ENCODE data around the gene ACACB.

ACACB gene

GRCh38 chr12:109115758-109116610, at the start of gene ACACB:
Gene ACACB (plus strand): TSS chr12:109116587. CDS start chr12:109139406, 22,819 bp downstream.
- H3K9ac ChIP-seq (ENCODE audit: low read depth, low read length), result no peak within 1 kb of the TSS
- no peak within 1 kb of the TSS for H3K27ac ChIP-seq (ENCODE audit: low read length)
- no peaks in the 10 kb centered on the region for H3K9me3 ChIP-seq (ENCODE audit: insufficient read depth, low read depth, low read length)
- H3K4me1 ChIP-seq (ENCODE audit: insufficient read depth, low read length), result peaks cover 7% of the 10 kb centered on the region; the same call in 1 of the 2 replicates
- no peak within 1 kb of the TSS for H3K4me3 ChIP-seq (ENCODE audit: low read length)
- H3K36me3 ChIP-seq (ENCODE audit: insufficient read depth, low read depth, low read length), result no peaks in the 10 kb centered on the region
- H3K27me3 ChIP-seq (ENCODE audit: insufficient read depth, low read length), result no peaks in the 10 kb centered on the region

GRCh38 chr12:109069307-109070271, 46.8 kb upstream of the ACACB start:
- peak overlapping the region; percentile 52; the same call in 1 of the 2 replicates for H3K4me3 ChIP-seq (ENCODE audit: low read length)
- no peaks in the 10 kb centered on the region for H3K9me3 ChIP-seq (ENCODE audit: insufficient read depth, low read depth, low read length)
- H3K9ac ChIP-seq (ENCODE audit: low read depth, low read length), result peak overlapping the region; percentile 66; the same call in 1 of the 2 replicates
- H3K4me1 ChIP-seq (ENCODE audit: insufficient read depth, low read length), result peaks cover 12% of the 10 kb centered on the region; the same call in 1 of the 2 replicates
- peaks cover 11% of the 10 kb centered on the region for H3K36me3 ChIP-seq (ENCODE audit: insufficient read depth, low read depth, low read length)
- H3K27me3 ChIP-seq (ENCODE audit: insufficient read depth, low read length), result no peaks in the 10 kb centered on the region
- H3K27ac ChIP-seq (ENCODE audit: low read length), result peak overlapping the region; percentile 56

- no peaks in the 10 kb centered on the region for H3K9me3 ChIP-seq (ENCODE audit: insufficient read depth, low read depth, low read length)
- no peak overlapping the region for H3K4me3 ChIP-seq (ENCODE audit: low read length)
- no peak overlapping the region for H3K27ac ChIP-seq (ENCODE audit: low read length)
- no peaks in the 10 kb centered on the region for H3K27me3 ChIP-seq (ENCODE audit: insufficient read depth, low read length)
- peaks cover 11% of the 10 kb centered on the region for H3K36me3 ChIP-seq (ENCODE audit: insufficient read depth, low read depth, low read length)
- peaks cover 5% of the 10 kb centered on the region; the same call in 1 of the 2 replicates for H3K4me1 ChIP-seq (ENCODE audit: insufficient read depth, low read length)
- no peak overlapping the region for H3K9ac ChIP-seq (ENCODE audit: low read depth, low read length)
Observed at GRCh38 chr12:109074866-109075265, 41.5 kb upstream of the ACACB start.

GRCh38 chr12:109082751-109083150, 33.6 kb upstream of the ACACB start:
- H3K27me3 ChIP-seq (ENCODE audit: insufficient read depth, low read length), result no peaks in the 10 kb centered on the region
- no peak overlapping the region for H3K9ac ChIP-seq (ENCODE audit: low read depth, low read length)
- no peak overlapping the region for H3K27ac ChIP-seq (ENCODE audit: low read length)
- no peak overlapping the region for H3K4me3 ChIP-seq (ENCODE audit: low read length)
- H3K36me3 ChIP-seq (ENCODE audit: insufficient read depth, low read depth, low read length), result peaks cover 23% of the 10 kb centered on the region
- H3K9me3 ChIP-seq (ENCODE audit: insufficient read depth, low read depth, low read length), result no peaks in the 10 kb centered on the region
- H3K4me1 ChIP-seq (ENCODE audit: insufficient read depth, low read length), result no peaks in the 10 kb centered on the region

- no peaks in the 10 kb centered on the region for H3K4me1 ChIP-seq (ENCODE audit: insufficient read depth, low read length)
- peaks cover 39% of the 10 kb centered on the region for H3K36me3 ChIP-seq (ENCODE audit: insufficient read depth, low read depth, low read length)
- no peak overlapping the region for H3K27ac ChIP-seq (ENCODE audit: low read length)
- no peaks in the 10 kb centered on the region for H3K9me3 ChIP-seq (ENCODE audit: insufficient read depth, low read depth, low read length)
- H3K4me3 ChIP-seq (ENCODE audit: low read length), result no peak overlapping the region
- no peak overlapping the region for H3K9ac ChIP-seq (ENCODE audit: low read depth, low read length)
- H3K27me3 ChIP-seq (ENCODE audit: insufficient read depth, low read length), result no peaks in the 10 kb centered on the region
Observed at GRCh38 chr12:109084425-109084824, 32.0 kb upstream of the ACACB start.

- H3K9me3 ChIP-seq (ENCODE audit: insufficient read depth, low read depth, low read length), result no peaks in the 10 kb centered on the region
- no peak overlapping the region for H3K4me3 ChIP-seq (ENCODE audit: low read length)
- H3K27ac ChIP-seq (ENCODE audit: low read length), result no peak overlapping the region
- no peaks in the 10 kb centered on the region for H3K27me3 ChIP-seq (ENCODE audit: insufficient read depth, low read length)
- H3K4me1 ChIP-seq (ENCODE audit: insufficient read depth, low read length), result no peaks in the 10 kb centered on the region
- H3K36me3 ChIP-seq (ENCODE audit: insufficient read depth, low read depth, low read length), result peaks cover 51% of the 10 kb centered on the region
- no peak overlapping the region for H3K9ac ChIP-seq (ENCODE audit: low read depth, low read length)
Observed at GRCh38 chr12:109085590-109085989, 30.8 kb upstream of the ACACB start.

GRCh38 chr12:109087250-109087649, 29.1 kb upstream of the ACACB start:
- no peak overlapping the region for H3K27ac ChIP-seq (ENCODE audit: low read length)
- H3K9me3 ChIP-seq (ENCODE audit: insufficient read depth, low read depth, low read length), result no peaks in the 10 kb centered on the region
- no peaks in the 10 kb centered on the region for H3K4me1 ChIP-seq (ENCODE audit: insufficient read depth, low read length)
- H3K4me3 ChIP-seq (ENCODE audit: low read length), result no peak overlapping the region
- H3K27me3 ChIP-seq (ENCODE audit: insufficient read depth, low read length), result no peaks in the 10 kb centered on the region
- no peak overlapping the region for H3K9ac ChIP-seq (ENCODE audit: low read depth, low read length)
- peaks cover 53% of the 10 kb centered on the region for H3K36me3 ChIP-seq (ENCODE audit: insufficient read depth, low read depth, low read length)

GRCh38 chr12:109088818-109089217, 27.6 kb upstream of the ACACB start:
- Histone ChIP-seq H3K4me1 (ENCODE audit: insufficient read depth, low read length) (peaks cover 3% of the 10 kb centered on the region; the same call in 1 of the 2 replicates), H3K36me3 (ENCODE audit: insufficient read depth, low read depth, low read length) (peaks cover 53% of the 10 kb centered on the region), H3K9me3 (ENCODE audit: insufficient read depth, low read depth, low read length) (no peaks in the 10 kb centered on the region), H3K9ac (ENCODE audit: low read depth, low read length) (no peak overlapping the region), H3K27ac (ENCODE audit: low read length) (no peak overlapping the region), H3K27me3 (ENCODE audit: insufficient read depth, low read length) (peaks cover 8% of the 10 kb centered on the region; the same call in 1 of the 2 replicates), H3K4me3 (ENCODE audit: low read length) (no peak overlapping the region)

- no peaks in the 10 kb centered on the region for H3K9me3 ChIP-seq (ENCODE audit: insufficient read depth, low read depth, low read length)
- no peak overlapping the region for H3K4me3 ChIP-seq (ENCODE audit: low read length)
- peaks cover 3% of the 10 kb centered on the region; the same call in 1 of the 2 replicates for H3K4me1 ChIP-seq (ENCODE audit: insufficient read depth, low read length)
- H3K36me3 ChIP-seq (ENCODE audit: insufficient read depth, low read depth, low read length), result peaks cover 53% of the 10 kb centered on the region
- peaks cover 8% of the 10 kb centered on the region; the same call in 1 of the 2 replicates for H3K27me3 ChIP-seq (ENCODE audit: insufficient read depth, low read length)
- no peak overlapping the region for H3K9ac ChIP-seq (ENCODE audit: low read depth, low read length)
- no peak overlapping the region for H3K27ac ChIP-seq (ENCODE audit: low read length)
Observed at GRCh38 chr12:109089683-109090082, 26.7 kb upstream of the ACACB start.

- Histone ChIP-seq H3K9ac (ENCODE audit: low read depth, low read length) (peak overlapping the region; percentile 69; the same call in 1 of the 2 replicates), H3K27me3 (ENCODE audit: insufficient read depth, low read length) (peaks cover 8% of the 10 kb centered on the region; the same call in 1 of the 2 replicates), H3K36me3 (ENCODE audit: insufficient read depth, low read depth, low read length) (peaks cover 39% of the 10 kb centered on the region), H3K27ac (ENCODE audit: low read length) (no peak overlapping the region), H3K4me1 (ENCODE audit: insufficient read depth, low read length) (peaks cover 3% of the 10 kb centered on the region; the same call in 1 of the 2 replicates), H3K9me3 (ENCODE audit: insufficient read depth, low read depth, low read length) (no peaks in the 10 kb centered on the region), H3K4me3 (ENCODE audit: low read length) (peak overlapping the region; percentile 71)
Observed at GRCh38 chr12:109092497-109093021, 23.8 kb upstream of the ACACB start.

All from iPS-20b (cell line).